WTC11 (cell line): ENCODE measurements around the gene SLC26A11. TPM values are rescaled to one million over a fixed set of nuclear protein-coding genes. Genes with fewer than 3 reads are reported as not detected.

Source experiments
- ATAC-seq: fragments of 200-7000 bp; cut with Tn5 transposase; 2 replicates; pipeline ENCODE4 v1.10.0; 2021; ENCODE audit warnings: mild to moderate bottlenecking, moderate library complexity
- CTCF ChIA-PET: fragments of 300-600 bp; sonication (Branson Sonifier 250); formaldehyde crosslinking; loops from one replicate; lab custom pipeline; 2021; ENCODE audit warnings: antibody characterized with exemption; lab: Charles Lee
- POLR2A ChIA-PET: fragments of 350-600 bp; sonication (Branson Sonifier 250); formaldehyde crosslinking; loops from one replicate; lab custom pipeline; 2021; ENCODE audit warnings: antibody characterized with exemption; lab: Charles Lee
- DNase-seq: peaks from one replicate; pipeline ENCODE4 v3.0.0; 2021; ENCODE audit warnings: low spot score
- H3K27ac Mint-ChIP-seq: 2 replicates; pipeline ENCODE4 v1.8.0; 2021; ENCODE audit warnings: mixed read lengths
- H3K27me3 Mint-ChIP-seq: 2 replicates; pipeline ENCODE4 v1.8.0; 2021; ENCODE audit warnings: low read depth, mild to moderate bottlenecking, moderate library complexity, mixed read lengths
- H3K36me3 Mint-ChIP-seq: 2 replicates; pipeline ENCODE4 v1.8.0; 2021; ENCODE audit warnings: mixed read lengths
- H3K4me1 Mint-ChIP-seq: 2 replicates; pipeline ENCODE4 v1.8.0; 2022; ENCODE audit warnings: mixed read lengths
- H3K4me3 Mint-ChIP-seq: 2 replicates; pipeline ENCODE4 v1.8.0; 2021; ENCODE audit warnings: mild to moderate bottlenecking, moderate library complexity, mixed read lengths
- H3K9me3 Mint-ChIP-seq: 2 replicates; pipeline ENCODE4 v1.8.0; 2021; ENCODE audit warnings: mixed read lengths
- AR ChIP-seq: fragments of 250-450 bp; sonication (Bioruptor Pico); IDR thresholded peaks from 2 replicates; pipeline ENCODE4 v1.9.0; 2021; ENCODE audit warnings: mild to moderate bottlenecking
- ATF1 ChIP-seq: sonication (generic); formaldehyde crosslinking; IDR thresholded peaks from 2 replicates; pipeline ENCODE4 v1.8.1; 2023; ENCODE audit warnings: mild to moderate bottlenecking, moderate library complexity, missing genetic modification reagents
- ATF3 ChIP-seq: sonication (generic); formaldehyde crosslinking; conservative IDR thresholded peaks from 2 replicates; pipeline ENCODE4 v1.8.1; 2022; ENCODE audit warnings: mild to moderate bottlenecking, missing genetic modification reagents
- CBFB ChIP-seq: sonication (generic); formaldehyde crosslinking; IDR thresholded peaks from 2 replicates; pipeline ENCODE4 v1.8.1; 2022; ENCODE audit warnings: mild to moderate bottlenecking, low read depth, missing genetic modification reagents
- CREM ChIP-seq: sonication (generic); formaldehyde crosslinking; IDR thresholded peaks from 2 replicates; pipeline ENCODE4 v1.8.1; 2022; ENCODE audit warnings: mild to moderate bottlenecking, missing genetic modification reagents, moderate library complexity
- E2F4 ChIP-seq: sonication (generic); formaldehyde crosslinking; IDR thresholded peaks from 2 replicates; pipeline ENCODE4 v1.8.1; 2022; ENCODE audit warnings: low read depth, mild to moderate bottlenecking, moderate library complexity, missing genetic modification reagents, borderline replicate concordance
- E2F5 ChIP-seq: sonication (generic); formaldehyde crosslinking; IDR thresholded peaks from 2 replicates; pipeline ENCODE4 v1.8.1; 2022; ENCODE audit warnings: mild to moderate bottlenecking, moderate library complexity, missing genetic modification reagents
- EMX1 ChIP-seq: fragments of 250-450 bp; sonication (Bioruptor Pico); IDR thresholded peaks from 2 replicates; pipeline ENCODE4 v1.8.0; 2021; ENCODE audit warnings: mild to moderate bottlenecking
- ERG ChIP-seq: fragments of 250-450 bp; sonication (Bioruptor Pico); IDR thresholded peaks from 2 replicates; pipeline ENCODE4 v1.8.0; 2021; ENCODE audit warnings: mild to moderate bottlenecking
- ETV6 ChIP-seq: sonication (generic); formaldehyde crosslinking; IDR thresholded peaks from 2 replicates; pipeline ENCODE4 v1.8.1; 2022; ENCODE audit warnings: mild to moderate bottlenecking, missing genetic modification reagents
- FOXP4 ChIP-seq: sonication (generic); formaldehyde crosslinking; IDR thresholded peaks from 2 replicates; pipeline ENCODE4 v1.8.0; 2022; ENCODE audit warnings: mild to moderate bottlenecking, missing genetic modification reagents
- GRHL2 ChIP-seq: fragments of 250-450 bp; sonication (Bioruptor Pico); IDR thresholded peaks from 2 replicates; pipeline ENCODE4 v1.8.0; 2022; ENCODE audit warnings: mild to moderate bottlenecking, moderate library complexity; ENCODE audit not compliant: insufficient replicate concordance, severe bottlenecking
- HMGXB4 ChIP-seq: sonication (generic); formaldehyde crosslinking; IDR thresholded peaks from 2 replicates; pipeline ENCODE4 v1.8.1; 2023; ENCODE audit warnings: mild to moderate bottlenecking, moderate library complexity, missing genetic modification reagents
- JAZF1 ChIP-seq: fragments of 250-450 bp; sonication (Bioruptor Pico); IDR thresholded peaks from 2 replicates; pipeline ENCODE4 v1.9.0; 2021; ENCODE audit warnings: moderate library complexity, mild to moderate bottlenecking, inconsistent platforms
- KAT7 ChIP-seq: sonication (generic); formaldehyde crosslinking; IDR thresholded peaks from 2 replicates; pipeline ENCODE4 v1.8.1; 2023; ENCODE audit warnings: missing genetic modification reagents, mild to moderate bottlenecking, borderline replicate concordance
- NFYB ChIP-seq: sonication (generic); formaldehyde crosslinking; conservative IDR thresholded peaks from 2 replicates; pipeline ENCODE4 v1.8.0; 2022; ENCODE audit warnings: low read depth, missing genetic modification reagents
- NR1H2 ChIP-seq: sonication (generic); formaldehyde crosslinking; IDR thresholded peaks from 2 replicates; pipeline ENCODE4 v1.9.0; 2021; ENCODE audit warnings: mild to moderate bottlenecking, moderate library complexity, missing genetic modification reagents
- RELA ChIP-seq: sonication (generic); formaldehyde crosslinking; IDR thresholded peaks from 2 replicates; pipeline ENCODE4 v1.8.1; 2022; ENCODE audit warnings: missing genetic modification reagents, mild to moderate bottlenecking, borderline replicate concordance
- RORB ChIP-seq: fragments of 250-450 bp; sonication (Bioruptor Pico); IDR thresholded peaks from 2 replicates; pipeline ENCODE4 v1.9.0; 2021; ENCODE audit warnings: mild to moderate bottlenecking
- TCF7 ChIP-seq: sonication (generic); formaldehyde crosslinking; IDR thresholded peaks from 2 replicates; pipeline ENCODE4 v1.8.0; 2022; ENCODE audit warnings: mild to moderate bottlenecking, low read depth, missing genetic modification reagents, moderate library complexity
- ZNF138 ChIP-seq: sonication (generic); formaldehyde crosslinking; conservative IDR thresholded peaks from 2 replicates; pipeline ENCODE4 v1.8.1; 2022; ENCODE audit warnings: mild to moderate bottlenecking, moderate library complexity, missing genetic modification reagents
- ZNF219 ChIP-seq: sonication (generic); formaldehyde crosslinking; IDR thresholded peaks from 2 replicates; pipeline ENCODE4 v1.8.0; 2023; ENCODE audit warnings: missing genetic modification reagents, mild to moderate bottlenecking, borderline replicate concordance
- ZNF396 ChIP-seq: fragments of 250-450 bp; sonication (Bioruptor Pico); IDR thresholded peaks from 2 replicates; pipeline ENCODE4 v1.8.0; 2021; ENCODE audit warnings: mild to moderate bottlenecking, moderate library complexity, borderline replicate concordance
- ZNF671 ChIP-seq: fragments of 250-450 bp; sonication (Bioruptor Pico); IDR thresholded peaks from 2 replicates; pipeline ENCODE4 v1.8.0; 2021; ENCODE audit warnings: mild to moderate bottlenecking
- total RNA-seq: library from RNA; stranded (reverse); gene quantifications from 3 replicates; pipeline ENCODE4 v1.2.3, GENCODE V29; 2021

The SLC26A11 gene
- total RNA-seq, 1 experiment from 2014 or later, result 26.4 TPM

GRCh38 chr17:80220736-80221215 is 549 bp downstream of the SLC26A11 start:
- ATAC-seq (peak; percentile 4), DNase-seq (no peak)
- H3K27ac Mint-ChIP-seq, result no peak overlapping the region
- TF ChIP-seq TCF7 (CRISPR knock-in tag) (0 out of 2 replicates have a peak, but pooled peaks have one; percentile 3), KAT7 (CRISPR knock-in tag) (0 out of 2 replicates have a peak, but pooled peaks have one; percentile 68), RELA (CRISPR knock-in tag) (no peak), ZNF138 (CRISPR knock-in tag) (no peak)
- no peaks in the 10 kb centered on the region for H3K27me3 Mint-ChIP-seq
- ChIA-PET CTCF (interaction anchor here (0.6 to 1.8 kb wide), 8 partner anchors 15 to 1072 kb away, joined by 3 to 8 read pairs (median 4); partner anchors contain the start of gene GAA), POLR2A (no interaction called here)
- H3K4me3 Mint-ChIP-seq, result peak overlapping the region; percentile 78
- H3K36me3 Mint-ChIP-seq, result peaks cover 7% of the 10 kb centered on the region
- no peaks in the 10 kb centered on the region for H3K9me3 Mint-ChIP-seq
- H3K4me1 Mint-ChIP-seq, result peaks cover 22% of the 10 kb centered on the region

- ATAC-seq (no peak), DNase-seq (no peak)
- H3K9me3 Mint-ChIP-seq, result no peaks in the 10 kb centered on the region
- TF ChIP-seq ATF1 (no peak), JAZF1 (CRISPR knock-in tag) (no peak), GRHL2 (no peak), CBFB (CRISPR knock-in tag) (no peak), ZNF219 (no peak), E2F5 (no peak), ETV6 (CRISPR knock-in tag) (no peak), ZNF396 (CRISPR knock-in tag) (no peak), AR (no peak), NR1H2 (no peak), ATF3 (no peak), E2F4 (CRISPR knock-in tag) (no peak), EMX1 (CRISPR knock-in tag) (no peak), HMGXB4 (CRISPR knock-in tag) (no peak), ERG (CRISPR knock-in tag) (no peak), CREM (no peak), FOXP4 (no peak), ZNF671 (CRISPR knock-in tag) (no peak), RORB (no peak), NFYB (CRISPR knock-in tag) (no peak)
- H3K27me3 Mint-ChIP-seq, result no peaks in the 10 kb centered on the region
- CTCF ChIA-PET, result interaction anchor here (0.7 to 1.8 kb wide), 3 partner anchors 18 to 140 kb away, joined by 3 to 8 read pairs (median 3); no protein-coding TSS in a partner anchor
- H3K4me1 Mint-ChIP-seq, result peaks cover 26% of the 10 kb centered on the region
- POLR2A ChIA-PET, result no interaction called here
- H3K4me3 Mint-ChIP-seq, result peak overlapping the region; percentile 78
- peaks cover 2% of the 10 kb centered on the region for H3K36me3 Mint-ChIP-seq
- no peak overlapping the region for H3K27ac Mint-ChIP-seq
Measured at GRCh38 chr17:80221351-80222105, 1.3 kb downstream of the SLC26A11 start.
